HG03103 (cell line): ENCODE results near the gene SIGMAR1.
"Not testable (repeated sequence)": the region's sequence is repeated elsewhere in the genome, so short reads cannot be mapped to it uniquely, and the experiment has no call there.

ENCODE experiments used
- ATAC-seq: cut with Tn5 transposase; IDR thresholded peaks from one replicate; pipeline ENCODE4 v1.9.1; 2021; ENCODE audit warnings: low read depth; ENCODE audit not compliant: unreplicated experiment

SIGMAR1 gene

GRCh38 chr9:34655394-34655793, 17.8 kb upstream of the SIGMAR1 start:
- no peak for ATAC-seq

GRCh38 chr9:34654323-34655051, 16.9 kb upstream of the SIGMAR1 start:
- no peak for ATAC-seq

- ATAC-seq: no peak
Observed at GRCh38 chr9:34653151-34654072, 15.8 kb upstream of the SIGMAR1 start.

GRCh38 chr9:34652602-34653000, 15.0 kb upstream of the SIGMAR1 start:
- ATAC-seq: no peak

- no peak for ATAC-seq
Observed at GRCh38 chr9:34651876-34652601, 14.5 kb upstream of the SIGMAR1 start, which contains the start of gene IL11RA. TSS of gene IL11RA (plus strand) at chr9:34652185. CDS start at chr9:34655218, 3,033 bp downstream.

- no peak for ATAC-seq
Observed at GRCh38 chr9:34651321-34651720, 13.7 kb upstream of the SIGMAR1 start.

- ATAC-seq: no peak
Observed at GRCh38 chr9:34650816-34651215, 13.2 kb upstream of the SIGMAR1 start.

GRCh38 chr9:34648673-34649072, 11.1 kb upstream of the SIGMAR1 start:
- no peak for ATAC-seq

- ATAC-seq: no peak
Observed at GRCh38 chr9:34647651-34648050, 10.1 kb upstream of the SIGMAR1 start.

- no peak for ATAC-seq
Observed at GRCh38 chr9:34647084-34647403, 9.5 kb upstream of the SIGMAR1 start.

GRCh38 chr9:34646211-34647083, 8.9 kb upstream of the SIGMAR1 start, which contains the start of gene GALT:
TSS of gene GALT (plus strand) at chr9:34646675. CDS start at chr9:34646705, 30 bp downstream.
- peak; percentile 77 for ATAC-seq

GRCh38 chr9:34644766-34645314, 7.3 kb upstream of the SIGMAR1 start:
- ATAC-seq: no peak

- ATAC-seq: no peak
Observed at GRCh38 chr9:34642679-34643078, 5.1 kb upstream of the SIGMAR1 start.

GRCh38 chr9:34639322-34639721, 1.7 kb upstream of the SIGMAR1 start:
- not testable (repeated sequence) for ATAC-seq

GRCh38 chr9:34638138-34638445, 505 bp upstream of the SIGMAR1 start:
- no peak for ATAC-seq

- ATAC-seq: no peak
Observed at GRCh38 chr9:34636791-34637355, 714 bp downstream of the SIGMAR1 start.

GRCh38 chr9:34635556-34635955, 2.0 kb downstream of the SIGMAR1 start:
- no peak for ATAC-seq

- ATAC-seq: no peak
Observed at GRCh38 chr9:34634551-34635248, 2.9 kb downstream of the SIGMAR1 start.
